GM10266 (cell line): ENCODE measurements around the gene CPA5.

Experiments used
- DNase-seq: peaks from one replicate; pipeline ENCODE4 v3.0.0; 2012; ENCODE audit errors: extremely low spot score
- TF ChIP-seq, protein P1 (sequence below): IDR thresholded peaks from 2 replicates; pipeline ENCODE4 v1.5.1; 2012; ENCODE audit warnings: mild to moderate bottlenecking, low read depth; ENCODE audit not compliant: control insufficient read depth, insufficient read depth; ENCODE audit errors: missing control alignments

The CPA5 gene

DNA sequence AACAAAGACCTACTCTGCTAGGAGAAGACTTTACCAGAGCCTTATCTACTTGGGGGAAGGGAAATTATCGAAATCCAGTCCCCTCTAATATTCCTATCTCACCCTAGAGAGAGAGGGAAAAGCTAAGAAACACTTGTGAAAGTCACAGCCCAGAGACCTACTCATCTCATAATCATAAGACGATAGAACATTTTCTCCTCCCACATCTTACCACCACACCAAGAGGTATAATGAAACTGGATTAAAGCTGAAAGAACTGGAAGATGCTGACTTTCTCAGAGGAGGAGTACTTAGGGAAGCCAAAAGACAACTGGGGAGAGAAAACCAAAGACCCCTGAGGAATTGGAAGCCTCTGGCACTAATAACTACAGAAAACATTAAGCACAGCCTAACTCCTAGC is 10.8 kb upstream of the CPA5 start:
- TF ChIP-seq, protein P1, sequence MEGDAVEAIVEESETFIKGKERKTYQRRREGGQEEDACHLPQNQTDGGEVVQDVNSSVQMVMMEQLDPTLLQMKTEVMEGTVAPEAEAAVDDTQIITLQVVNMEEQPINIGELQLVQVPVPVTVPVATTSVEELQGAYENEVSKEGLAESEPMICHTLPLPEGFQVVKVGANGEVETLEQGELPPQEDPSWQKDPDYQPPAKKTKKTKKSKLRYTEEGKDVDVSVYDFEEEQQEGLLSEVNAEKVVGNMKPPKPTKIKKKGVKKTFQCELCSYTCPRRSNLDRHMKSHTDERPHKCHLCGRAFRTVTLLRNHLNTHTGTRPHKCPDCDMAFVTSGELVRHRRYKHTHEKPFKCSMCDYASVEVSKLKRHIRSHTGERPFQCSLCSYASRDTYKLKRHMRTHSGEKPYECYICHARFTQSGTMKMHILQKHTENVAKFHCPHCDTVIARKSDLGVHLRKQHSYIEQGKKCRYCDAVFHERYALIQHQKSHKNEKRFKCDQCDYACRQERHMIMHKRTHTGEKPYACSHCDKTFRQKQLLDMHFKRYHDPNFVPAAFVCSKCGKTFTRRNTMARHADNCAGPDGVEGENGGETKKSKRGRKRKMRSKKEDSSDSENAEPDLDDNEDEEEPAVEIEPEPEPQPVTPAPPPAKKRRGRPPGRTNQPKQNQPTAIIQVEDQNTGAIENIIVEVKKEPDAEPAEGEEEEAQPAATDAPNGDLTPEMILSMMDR: no peak
- no peak for DNase-seq

DNA sequence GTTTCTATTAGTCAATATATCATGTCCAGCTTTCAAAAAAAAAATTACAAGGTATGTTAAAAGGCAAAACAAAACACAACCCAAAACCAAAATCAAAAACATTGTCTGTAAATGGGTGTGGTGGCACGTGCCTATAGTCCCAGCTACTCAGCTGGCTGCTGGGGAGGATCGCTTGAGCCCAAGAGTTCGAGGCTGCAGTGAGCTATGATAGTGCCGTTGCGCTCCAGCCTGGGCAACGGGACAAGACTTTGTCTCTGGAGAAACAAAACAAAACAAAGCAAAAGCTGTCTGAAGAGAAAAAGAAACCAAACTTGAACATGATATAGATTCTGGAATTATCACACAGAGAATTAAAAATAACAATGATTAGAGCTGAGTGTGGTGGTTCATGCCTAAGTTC is 10.3 kb upstream of the CPA5 start:
- TF ChIP-seq, protein P1: no peak
- no peak for DNase-seq

DNA sequence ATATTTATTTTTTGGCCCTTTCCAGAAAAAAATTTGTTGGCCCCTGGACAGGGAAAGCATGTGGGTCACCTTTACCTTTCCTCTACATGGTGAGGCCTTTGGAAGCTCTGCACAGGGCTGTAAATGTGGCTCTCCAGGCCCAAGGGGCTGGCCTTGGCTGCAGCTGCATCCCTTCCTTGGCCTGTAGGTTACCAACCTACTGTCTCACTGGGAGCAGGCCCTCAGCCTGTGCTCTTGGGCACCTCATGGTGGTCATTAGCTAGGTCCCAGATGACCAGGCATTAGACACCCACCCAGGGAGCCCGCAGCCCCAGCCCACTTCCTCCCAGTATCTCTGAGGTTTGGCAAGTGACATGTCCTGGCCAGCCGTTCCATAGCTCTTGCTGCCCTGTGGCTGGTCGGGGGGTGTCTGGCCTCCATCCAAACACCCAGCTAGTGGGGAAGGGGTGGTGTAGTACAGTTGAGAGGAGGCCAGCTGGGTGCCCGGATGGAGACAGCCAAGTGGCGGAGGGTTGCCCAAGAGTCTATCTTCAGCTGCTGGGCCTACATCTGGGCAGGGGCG is 7.1 kb upstream of the CPA5 start:
- DNase-seq: no peak
- TF ChIP-seq, protein P1: no peak

DNA sequence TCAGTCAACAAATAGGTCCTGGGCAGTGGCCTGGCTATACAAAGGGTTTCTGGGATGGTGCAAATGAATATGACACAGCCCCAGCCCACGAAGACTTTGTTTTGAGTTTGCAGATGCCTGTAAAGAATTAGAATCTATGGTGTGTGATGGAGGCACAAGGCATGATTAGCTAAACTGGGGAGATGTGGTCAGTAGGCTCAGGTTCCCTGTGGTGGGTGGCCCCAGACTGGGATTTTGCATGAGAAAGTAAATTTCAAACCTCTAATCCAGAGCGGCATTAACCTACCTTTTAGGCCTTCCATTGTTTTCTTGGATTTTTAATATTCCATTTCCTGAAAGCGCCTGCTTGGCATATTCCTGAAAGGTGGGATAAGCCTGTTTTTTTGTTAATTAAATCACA is 6.4 kb upstream of the CPA5 start:
- no peak for DNase-seq
- TF ChIP-seq, protein P1: no peak

DNA sequence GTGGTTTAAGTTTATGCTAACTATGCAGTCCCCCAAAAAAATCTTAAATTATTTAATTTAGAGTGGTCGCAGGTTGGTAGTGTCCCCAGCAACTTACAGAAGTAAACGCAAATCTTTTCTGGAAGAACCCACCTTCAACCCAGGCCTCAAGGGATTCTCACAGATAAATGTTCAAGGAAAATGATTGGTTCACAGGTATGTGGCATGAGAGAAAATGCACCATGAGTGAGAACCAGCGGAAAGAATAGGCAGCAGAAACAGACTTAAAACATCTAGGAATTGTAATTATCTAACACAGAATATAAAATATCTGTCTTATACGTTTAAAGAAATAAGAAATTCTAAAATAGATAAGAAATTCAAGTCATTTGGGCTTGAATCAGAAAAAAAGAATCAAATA is 2.7 kb upstream of the CPA5 start:
- TF ChIP-seq, protein P1: no peak
- DNase-seq: no peak

DNA sequence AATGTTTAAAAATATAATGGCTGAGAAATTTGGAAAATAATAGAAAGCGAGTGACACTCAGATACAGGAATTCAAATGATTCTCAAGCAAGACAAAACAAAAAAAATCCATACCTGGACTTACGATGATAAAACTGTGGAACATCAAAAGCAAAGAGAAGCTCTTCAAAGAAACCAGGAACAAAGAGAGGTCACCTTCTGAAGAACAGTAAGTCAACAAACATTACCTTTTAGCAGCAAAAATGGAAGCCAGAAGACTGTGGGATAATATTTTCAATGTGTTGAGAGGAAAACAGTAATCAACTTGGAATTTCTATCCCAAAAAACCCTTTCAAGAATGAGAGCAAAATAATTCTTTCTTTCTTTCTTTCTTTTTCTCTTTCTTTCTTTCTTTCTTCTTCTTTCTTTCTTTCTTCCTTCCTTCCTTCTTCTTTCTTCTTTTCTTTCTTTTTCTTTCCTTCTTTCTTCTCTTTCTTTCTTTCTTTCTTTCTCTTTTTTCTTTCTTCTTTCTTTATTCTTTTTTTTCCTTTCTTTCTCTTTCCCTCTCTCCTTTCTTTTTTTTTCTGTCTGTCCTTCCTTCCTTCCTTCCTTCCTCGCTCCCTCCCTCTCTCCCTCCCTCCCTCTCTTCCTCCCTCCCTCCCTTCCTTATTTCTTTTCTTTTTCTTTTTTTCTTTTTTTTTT is 1.8 kb upstream of the CPA5 start:
- TF ChIP-seq, protein P1: no peak
- no peak for DNase-seq

DNA sequence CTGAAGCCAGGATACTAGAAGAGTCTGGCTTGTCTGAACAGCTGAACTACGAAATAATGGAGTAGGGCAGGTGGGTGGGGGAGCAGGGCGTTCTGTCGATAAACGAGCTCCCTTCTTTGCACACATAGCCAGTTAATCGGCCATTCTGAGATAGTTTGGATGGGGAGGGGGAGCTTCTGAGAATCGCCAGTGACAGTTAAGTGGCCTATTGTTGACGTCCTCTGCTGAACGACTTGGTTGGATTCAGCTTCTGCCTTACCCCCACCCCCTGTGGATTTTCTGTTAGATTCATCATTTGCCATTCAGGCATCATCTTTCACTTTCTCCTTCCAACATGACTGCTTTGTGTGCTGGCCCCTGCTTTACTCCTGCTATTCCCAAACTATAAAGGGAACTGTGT is 520 bp downstream of the CPA5 start:
- TF ChIP-seq, protein P1: no peak
- DNase-seq: no peak
